ENCODE data around the gene AKT2. TPM values are rescaled to one million over a fixed set of nuclear protein-coding genes. Genes with fewer than 3 reads are reported as not detected.
A peak's percentile ranks its signal among the peaks of the same experiment; 100 is the strongest.

AKT2 gene
- total RNA-seq, 2 donors from 2014 or later, result 190 to 208 TPM

DNA sequence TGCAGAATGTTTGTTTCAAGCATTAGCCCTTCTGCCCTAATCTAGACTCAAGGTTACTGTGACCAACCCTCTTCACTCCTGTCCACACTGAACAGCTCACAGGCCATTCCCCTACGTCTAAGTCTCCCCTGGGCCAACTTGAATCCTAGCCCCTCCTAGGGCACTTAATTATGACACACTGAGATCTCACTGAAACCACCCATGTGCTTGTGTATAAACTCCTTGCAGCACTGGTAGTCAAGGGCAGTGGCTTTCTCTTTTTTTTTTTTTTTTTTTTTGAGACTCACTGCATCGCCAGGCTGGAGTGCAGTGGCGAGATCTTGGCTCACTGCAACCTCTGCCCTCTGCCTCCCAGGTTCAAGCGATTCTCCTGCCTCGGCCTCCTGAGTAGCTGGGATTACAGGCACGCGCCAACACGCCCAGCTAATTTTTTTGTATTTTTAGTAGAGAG, 1.9 kb upstream of the AKT2 start:
- Histone ChIP-seq H3K4me1 (ENCODE audit: control insufficient read depth, insufficient read depth, low read length) (peaks cover 10% of the 10 kb centered on the region), H3K4me3 (ENCODE audit: low read length) (no peak overlapping the region), H3K9me3 (ENCODE audit: control insufficient read depth, low read length) (no peaks in the 10 kb centered on the region), H3K9ac (ENCODE audit: extremely low read depth, low read length, poor library complexity, severe bottlenecking) (no peak overlapping the region), H3K36me3 (ENCODE audit: control insufficient read depth, insufficient read depth, low read length) (peaks cover 8% of the 10 kb centered on the region), H3K27me3 (ENCODE audit: control insufficient read depth, insufficient read depth, low read length, poor library complexity, severe bottlenecking) (no peaks in the 10 kb centered on the region), H3K27ac (ENCODE audit: low read depth, low read length) (no peak overlapping the region)
- Mint-ChIP-seq H3K27me3 (ENCODE audit: insufficient read depth) (no peaks in the 10 kb centered on the region), H3K4me3 (no peak overlapping the region), H3K4me1 (peaks cover 24% of the 10 kb centered on the region), H3K27ac (no peak overlapping the region), H3K36me3 (ENCODE audit: low read depth) (no peaks in the 10 kb centered on the region), H3K9me3 (no peaks in the 10 kb centered on the region)
- no peak for DNase-seq
- WGBS, 2 experiments (ENCODE audit: insufficient coverage in 1 of 2, insufficient read length in 1 of 2), result 90 to 96% methylated on average over 7 to 8 of the region's 8 CpGs
- TF ChIP-seq, protein P1, sequence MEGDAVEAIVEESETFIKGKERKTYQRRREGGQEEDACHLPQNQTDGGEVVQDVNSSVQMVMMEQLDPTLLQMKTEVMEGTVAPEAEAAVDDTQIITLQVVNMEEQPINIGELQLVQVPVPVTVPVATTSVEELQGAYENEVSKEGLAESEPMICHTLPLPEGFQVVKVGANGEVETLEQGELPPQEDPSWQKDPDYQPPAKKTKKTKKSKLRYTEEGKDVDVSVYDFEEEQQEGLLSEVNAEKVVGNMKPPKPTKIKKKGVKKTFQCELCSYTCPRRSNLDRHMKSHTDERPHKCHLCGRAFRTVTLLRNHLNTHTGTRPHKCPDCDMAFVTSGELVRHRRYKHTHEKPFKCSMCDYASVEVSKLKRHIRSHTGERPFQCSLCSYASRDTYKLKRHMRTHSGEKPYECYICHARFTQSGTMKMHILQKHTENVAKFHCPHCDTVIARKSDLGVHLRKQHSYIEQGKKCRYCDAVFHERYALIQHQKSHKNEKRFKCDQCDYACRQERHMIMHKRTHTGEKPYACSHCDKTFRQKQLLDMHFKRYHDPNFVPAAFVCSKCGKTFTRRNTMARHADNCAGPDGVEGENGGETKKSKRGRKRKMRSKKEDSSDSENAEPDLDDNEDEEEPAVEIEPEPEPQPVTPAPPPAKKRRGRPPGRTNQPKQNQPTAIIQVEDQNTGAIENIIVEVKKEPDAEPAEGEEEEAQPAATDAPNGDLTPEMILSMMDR (conservative IDR thresholded peaks at IDR 0.05), result no peak

DNA sequence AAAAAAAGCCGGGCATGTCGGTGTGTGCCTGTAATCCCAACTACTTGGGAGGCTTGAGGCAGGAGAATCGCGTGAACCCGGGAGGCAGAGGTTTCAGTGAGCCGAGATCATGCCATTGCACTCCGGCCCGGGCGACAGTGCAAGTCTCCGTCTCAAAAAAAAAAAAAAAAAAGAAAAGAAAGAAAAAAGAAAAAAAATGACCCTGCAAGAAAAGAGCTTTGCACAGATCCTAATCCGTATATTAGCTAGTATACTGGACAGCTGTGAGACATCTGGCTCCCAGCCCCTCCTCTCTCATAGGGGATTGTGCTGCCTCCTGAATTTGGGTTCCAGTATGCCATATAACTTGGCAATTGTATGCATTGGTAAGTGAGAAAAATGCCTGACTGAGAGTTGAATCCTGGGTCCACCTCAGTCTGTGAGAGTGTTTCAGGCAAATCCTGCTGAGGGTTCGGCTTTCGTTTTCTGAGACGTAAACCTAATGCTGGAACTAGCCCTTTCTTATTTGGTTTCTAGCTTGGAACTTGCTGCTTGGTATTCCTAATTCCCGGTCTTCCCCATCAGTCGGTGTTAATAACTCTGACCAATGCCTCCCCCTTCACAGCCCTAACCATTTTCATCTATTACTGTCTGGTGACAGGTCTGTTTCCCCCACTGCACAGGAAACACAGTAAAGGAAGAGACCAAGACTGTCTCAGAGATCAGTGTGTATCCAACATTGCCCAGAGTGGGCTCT, 1.3 kb upstream of the AKT2 start:
- H3K4me3 ChIP-seq (ENCODE audit: low read length), result no peak overlapping the region
- Mint-ChIP-seq H3K4me3 (peak overlapping the region; percentile 96), H3K27ac (peak overlapping the region; percentile 98), H3K9me3 (no peaks in the 10 kb centered on the region), H3K4me1 (peaks cover 29% of the 10 kb centered on the region), H3K36me3 (ENCODE audit: low read depth) (no peaks in the 10 kb centered on the region), H3K27me3 (ENCODE audit: insufficient read depth) (no peaks in the 10 kb centered on the region)
- H3K9ac ChIP-seq (ENCODE audit: extremely low read depth, low read length, poor library complexity, severe bottlenecking), result peak overlapping the region; percentile 66
- no peak for DNase-seq
- H3K9me3 ChIP-seq (ENCODE audit: control insufficient read depth, low read length), result no peaks in the 10 kb centered on the region
- peak overlapping the region; percentile 91 for H3K27ac ChIP-seq (ENCODE audit: low read depth, low read length)
- TF ChIP-seq, protein P1 (conservative IDR thresholded peaks at IDR 0.05), result no peak
- peaks cover 10% of the 10 kb centered on the region for H3K36me3 ChIP-seq (ENCODE audit: control insufficient read depth, insufficient read depth, low read length)
- peaks cover 10% of the 10 kb centered on the region for H3K4me1 ChIP-seq (ENCODE audit: control insufficient read depth, insufficient read depth, low read length)
- no peaks in the 10 kb centered on the region for H3K27me3 ChIP-seq (ENCODE audit: control insufficient read depth, insufficient read depth, low read length, poor library complexity, severe bottlenecking)
- 90% methylated on average over 8 to 16 of the region's 16 CpGs for whole genome bisulfite sequencing, 2 experiments (ENCODE audit: insufficient coverage in 1 of 2, insufficient read length in 1 of 2)

DNA sequence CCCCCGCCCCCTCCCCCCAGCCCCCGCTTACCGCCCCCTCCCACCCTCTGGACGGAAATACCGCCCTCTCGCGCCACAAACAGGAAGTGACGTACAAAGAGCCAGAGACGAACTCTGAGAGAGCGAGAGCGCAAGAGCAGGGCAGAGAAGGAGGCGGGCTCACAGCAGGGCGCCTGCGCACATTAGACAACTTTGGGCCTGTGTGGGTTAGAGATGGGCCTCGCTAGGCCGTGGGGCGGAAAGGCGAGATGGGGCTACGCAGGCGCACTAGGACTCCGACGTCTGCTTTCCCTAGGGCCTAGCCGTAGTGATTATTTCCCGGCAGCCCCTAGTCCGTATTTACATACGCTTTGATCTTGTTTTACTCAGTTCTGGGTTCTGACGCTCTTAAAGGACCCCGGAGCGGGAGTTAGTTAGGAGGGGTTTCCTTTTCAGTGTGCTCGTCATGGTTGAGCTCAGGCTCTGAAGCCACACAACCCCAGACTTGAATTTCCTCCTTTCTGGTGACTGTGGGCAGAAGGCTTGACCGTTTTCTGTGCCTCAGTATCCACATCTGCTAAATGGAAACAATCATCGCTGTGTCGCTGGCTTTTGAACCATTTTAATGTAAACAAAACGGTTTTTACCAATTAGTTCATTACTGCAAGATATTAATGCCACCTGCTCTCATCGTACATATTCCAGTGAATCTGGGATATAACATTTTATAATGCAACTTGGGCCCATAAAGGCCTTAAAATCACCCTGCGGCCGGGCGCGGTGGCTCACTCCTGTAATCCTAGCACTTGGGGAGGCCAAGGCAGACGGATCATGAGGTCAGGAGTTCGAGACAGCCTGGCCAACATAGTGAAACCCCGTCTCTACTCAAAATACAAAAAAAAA, 449 bp upstream of the AKT2 start:
- Histone ChIP-seq H3K9ac (ENCODE audit: extremely low read depth, low read length, poor library complexity, severe bottlenecking) (peak overlapping the region; percentile 66), H3K36me3 (ENCODE audit: control insufficient read depth, insufficient read depth, low read length) (peaks cover 10% of the 10 kb centered on the region), H3K9me3 (ENCODE audit: control insufficient read depth, low read length) (no peaks in the 10 kb centered on the region), H3K27ac (ENCODE audit: low read depth, low read length) (peak overlapping the region; percentile 97), H3K4me1 (ENCODE audit: control insufficient read depth, insufficient read depth, low read length) (peaks cover 10% of the 10 kb centered on the region), H3K4me3 (ENCODE audit: low read length) (peak overlapping the region; percentile 81), H3K27me3 (ENCODE audit: control insufficient read depth, insufficient read depth, low read length, poor library complexity, severe bottlenecking) (no peaks in the 10 kb centered on the region)
- WGBS, 2 experiments (ENCODE audit: insufficient coverage in 1 of 2, insufficient read length in 1 of 2), result 20 to 30% methylated on average over 29 to 39 of the region's 42 CpGs
- H3K4me1 Mint-ChIP-seq, result peaks cover 36% of the 10 kb centered on the region
- TF ChIP-seq, protein P1 (conservative IDR thresholded peaks at IDR 0.05), result no peak
- peak; percentile 99 for DNase-seq
- no peaks in the 10 kb centered on the region for H3K27me3 Mint-ChIP-seq (ENCODE audit: insufficient read depth)
- no peaks in the 10 kb centered on the region for H3K9me3 Mint-ChIP-seq
- H3K27ac Mint-ChIP-seq, result peak overlapping the region; percentile 98
- H3K36me3 Mint-ChIP-seq (ENCODE audit: low read depth), result no peaks in the 10 kb centered on the region
- H3K4me3 Mint-ChIP-seq, result peak overlapping the region; percentile 96
